GM12878 (cell line): ENCODE data around the gene SELENBP1. TPM values are rescaled to one million over a fixed set of nuclear protein-coding genes. Genes with fewer than 3 reads are reported as not detected.

Source experiments
- ASH2L ChIP-seq: fragments of 300-600, 200-600 bp; sonication (generic); IDR thresholded peaks from 2 replicates; pipeline ENCODE4 v1.6.1; 2017; ENCODE audit warnings: low read depth, mild to moderate bottlenecking, borderline replicate concordance
- BCL3 ChIP-seq: IDR thresholded peaks from 2 replicates; pipeline ENCODE4 v1.6.1; 2011; ENCODE audit warnings: borderline replicate concordance, low read depth, mild to moderate bottlenecking, moderate library complexity, low read length; ENCODE audit not compliant: insufficient read depth, poor library complexity, severe bottlenecking
- CBX3 ChIP-seq: fragments of 200-600 bp; sonication (generic); IDR thresholded peaks from 2 replicates; pipeline ENCODE4 v1.6.1; 2016; ENCODE audit warnings: low read depth, borderline replicate concordance
- CEBPZ ChIP-seq: fragments of 150-350 bp; IDR thresholded peaks from 2 replicates; pipeline ENCODE4 v1.6.1; 2016; ENCODE audit warnings: low read depth, low read length
- E2F4 ChIP-seq: IDR thresholded peaks from 2 replicates; pipeline ENCODE4 v1.6.1; 2012; ENCODE audit warnings: low read depth, low read length, improper control_type of control experiment
- ETV6 ChIP-seq, 2 experiments: fragments of 450-650 bp in 1 of 2; IDR thresholded peaks in 1 of 2; conservative IDR thresholded peaks in 1 of 2; 2 replicates each; pipeline ENCODE4 v1.6.1; 2014; ENCODE audit warnings: antibody characterized with exemption in 1 of 2, borderline replicate concordance in 1 of 2, low read depth in 1 of 2, mild to moderate bottlenecking in 1 of 2, moderate library complexity in 1 of 2
- EZH2 ChIP-seq: IDR thresholded peaks from 2 replicates; pipeline ENCODE4 v1.6.1; 2012; ENCODE audit warnings: low read depth, mild to moderate bottlenecking, control low read depth, inconsistent platforms, low read length, borderline replicate concordance; ENCODE audit not compliant: control insufficient read depth
- HCFC1 ChIP-seq: fragments of 150-350 bp; IDR thresholded peaks from 2 replicates; pipeline ENCODE4 v1.6.1; 2014; ENCODE audit warnings: low read length
- JUND ChIP-seq: IDR thresholded peaks from 2 replicates; pipeline ENCODE4 v1.6.1; 2012; ENCODE audit warnings: low read depth, mild to moderate bottlenecking, low read length, improper control_type of control experiment, moderate library complexity
- KLF5 ChIP-seq: fragments of 450-650 bp; IDR thresholded peaks from 2 replicates; pipeline ENCODE4 v1.6.1; 2014; ENCODE audit warnings: mild to moderate bottlenecking; ENCODE audit not compliant: partially characterized antibody
- MAX ChIP-seq: IDR thresholded peaks from 2 replicates; pipeline ENCODE4 v1.6.1; 2012; ENCODE audit warnings: low read depth, low read length, improper control_type of control experiment
- MEF2B ChIP-seq: fragments of 450-650 bp; IDR thresholded peaks from 2 replicates; pipeline ENCODE4 v1.6.1; 2018; ENCODE audit warnings: mild to moderate bottlenecking, moderate library complexity; ENCODE audit not compliant: partially characterized antibody, poor library complexity, severe bottlenecking
- MTA2 ChIP-seq: fragments of 450-650 bp; IDR thresholded peaks from 2 replicates; pipeline ENCODE4 v1.6.1; 2016; ENCODE audit warnings: low read depth, mild to moderate bottlenecking, moderate library complexity
- NR2F1 ChIP-seq: fragments of 450-650 bp; conservative IDR thresholded peaks from 2 replicates; pipeline ENCODE4 v1.6.1; 2017; ENCODE audit warnings: mild to moderate bottlenecking
- POLR2AphosphoS5 ChIP-seq: IDR thresholded peaks from 2 replicates; pipeline ENCODE4 v1.6.1; 2011; ENCODE audit warnings: mild to moderate bottlenecking, low read length, inconsistent platforms
- RCOR1 ChIP-seq: conservative IDR thresholded peaks from 2 replicates; pipeline ENCODE4 v1.6.1; 2012; ENCODE audit warnings: low read depth, low read length, improper control_type of control experiment
- RELB ChIP-seq: fragments of 450-650 bp; IDR thresholded peaks from 2 replicates; pipeline ENCODE4 v1.6.1; 2017; ENCODE audit warnings: low read depth, mild to moderate bottlenecking, moderate library complexity
- SP1 ChIP-seq: IDR thresholded peaks from one replicate; pipeline ENCODE4 v1.6.1; 2011; ENCODE audit warnings: low read depth, low read length
- TBL1XR1 ChIP-seq: IDR thresholded peaks from 2 replicates; pipeline ENCODE4 v1.6.1; 2012; ENCODE audit warnings: low read depth, low read length, improper control_type of control experiment
- ZBED1 ChIP-seq: IDR thresholded peaks from 2 replicates; pipeline ENCODE4 v1.6.1; 2016; ENCODE audit warnings: borderline replicate concordance
- polyA plus RNA-seq, 11 experiments: library from polyadenylated mRNA; depleted of rRNA in 4 of 11; unstranded in 6 of 11; stranded (reverse) in 5 of 11; fragments of >200 nt; fragmentation: Nextera tagmentation in 4 of 11; fragmentation: Illumina TruSeq in 1 of 11; extraction: Ambion mirVana in 4 of 11; extraction: Trizol in 1 of 11; gene quantifications; 1 replicate in 1 of 11; 2 replicates in 10 of 11; pipeline versions ENCODE4 v1.2.1 to v1.2.3, GENCODE V29; 2011 to 2016; ENCODE audit warnings: inconsistent platforms in 2 of 11, missing spikeins in 2 of 11, low read depth in 1 of 11
- total RNA-seq, 4 experiments: library from RNA; depleted of rRNA in 3 of 4; stranded (reverse); fragments of >200 nt in 3 of 4; fragmentation: Illumina TruSeq in 1 of 4; extraction: Trizol in 1 of 4; gene quantifications; 2 replicates each; pipeline versions ENCODE4 v1.2.1 to v1.2.3, GENCODE V29; 2013 to 2021

Gene SELENBP1
- total and polyA plus RNA-seq, 10 of the 15 experiments (the other 5 are each of a cell fraction or from before 2014, with no cell fraction given) = 0.41 TPM; not detected in 9

- TF ChIP-seq CEBPZ (no peak), KLF5 (peak; percentile 19), MTA2 (peak; percentile 54; the same call in 1 of the 2 replicates), SP1 (peak; percentile 45), EZH2 (no peak), JUND (0 out of 2 replicates have a peak, but pooled peaks have one; percentile 66), MAX (peak; percentile 76; the same call in 1 of the 2 replicates), E2F4 (no peak), ETV6 (conservative IDR thresholded peaks at IDR 0.05 in 1 of 2, IDR thresholded peaks at IDR 0.05 in 1 of 2; ENCODE audit: borderline replicate concordance in 1 of 2, low read depth in 1 of 2) (peak in 1 of 2 experiments; percentile 20; a peak in 1 of 4 replicates), HCFC1 (peak; percentile 30; the same call in 1 of the 2 replicates), RCOR1 (no peak), POLR2AphosphoS5 (peak; percentile 85), ZBED1 (no peak), RELB (peak; percentile 98), ASH2L (peak; percentile 71; the same call in 1 of the 2 replicates), CBX3 (no peak), NR2F1 (peak; percentile 16), MEF2B (peak; percentile 95), BCL3 (peak; percentile 14), TBL1XR1 (peak; percentile 80; the same call in 1 of the 2 replicates)
These were observed 25.6 kb downstream of the SELENBP1 start, which contains the start of gene RFX5 (continued) for GRCh38 chr1:151346769-151347522.
